ENCODE data around the gene ZNF324B.
A peak's percentile ranks its signal among the peaks of the same experiment; 100 is the strongest.
"Not testable (repeated sequence)": the region's sequence is repeated elsewhere in the genome, so short reads cannot be mapped to it uniquely, and the experiment has no call there.

ZNF324B gene

DNA sequence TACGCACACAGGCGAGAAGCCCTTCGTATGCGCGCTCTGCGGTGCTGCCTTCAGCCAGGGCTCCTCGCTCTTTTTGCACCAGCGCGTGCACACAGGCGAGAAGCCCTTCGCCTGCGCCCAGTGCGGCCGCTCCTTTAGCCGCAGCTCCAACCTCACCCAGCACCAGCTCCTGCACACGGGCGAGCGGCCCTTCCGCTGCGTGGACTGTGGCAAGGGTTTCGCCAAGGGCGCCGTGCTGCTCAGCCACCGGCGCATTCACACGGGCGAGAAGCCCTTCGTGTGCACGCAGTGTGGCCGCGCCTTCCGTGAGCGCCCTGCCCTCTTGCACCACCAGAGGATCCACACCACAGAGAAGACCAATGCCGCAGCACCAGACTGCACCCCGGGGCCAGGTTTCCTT is 4.7 kb downstream of the ZNF324B start:
- no peak for DNase-seq

- no peak for DNase-seq
Observed at GRCh38 chr19:58460039-58460438, 8.6 kb downstream of the ZNF324B start.

- DNase-seq, result no peak
Observed at GRCh38 chr19:58466089-58466759, 14.8 kb downstream of the ZNF324B start.

DNA sequence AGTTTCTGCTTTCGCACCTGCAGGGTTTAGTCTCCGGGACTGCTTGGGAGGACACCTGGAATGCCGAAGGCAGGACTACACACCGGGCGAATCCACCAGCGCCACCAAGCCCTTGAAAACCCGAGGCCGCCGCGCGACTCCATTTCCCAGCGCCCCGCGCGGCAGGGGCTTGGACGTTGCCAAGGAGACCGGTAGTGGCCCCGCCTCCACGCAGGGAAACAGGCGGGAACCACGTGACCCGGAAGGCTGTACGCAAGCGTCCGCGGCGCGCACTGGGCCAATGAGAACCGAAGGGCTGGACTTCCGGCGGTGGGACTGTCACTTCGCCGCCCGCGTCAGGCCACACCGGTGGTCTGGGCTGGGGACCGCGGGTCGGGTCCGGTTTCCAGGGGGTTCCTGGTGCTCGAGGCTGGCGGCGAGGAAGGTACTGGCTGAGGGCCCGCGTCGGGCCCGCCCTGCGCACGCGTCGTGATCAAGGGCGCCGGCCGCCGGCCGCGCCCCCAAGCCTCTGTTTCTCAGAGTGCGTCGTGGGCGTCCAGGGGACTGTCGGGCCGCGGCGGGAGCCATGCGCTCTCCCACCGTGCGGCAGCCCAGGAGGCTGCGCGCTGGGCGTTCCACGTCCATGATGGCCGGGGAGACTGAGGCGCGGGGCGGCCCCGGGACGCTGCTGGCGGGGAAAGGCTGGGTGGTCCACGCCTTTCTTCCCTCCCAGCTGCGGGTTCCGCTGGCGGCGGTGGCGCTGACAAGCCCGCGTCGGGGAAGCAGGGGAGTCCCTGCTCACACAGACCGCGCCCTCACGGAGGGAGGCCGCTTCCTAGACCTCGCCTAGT is 15.6 kb downstream of the ZNF324B start, which contains the start of gene ZNF324:
ZNF324 (plus strand) TSS at position 321 of the 830 bp plus-strand sequence. CDS start 2,106 bp downstream, outside the sequence.
- peak; percentile 96 for DNase-seq

- no peak for DNase-seq
Observed at GRCh38 chr19:58468216-58468839, 16.9 kb downstream of the ZNF324B start.

- DNase-seq, result no peak
Observed at GRCh38 chr19:58469241-58470013, 18.0 kb downstream of the ZNF324B start.

DNA sequence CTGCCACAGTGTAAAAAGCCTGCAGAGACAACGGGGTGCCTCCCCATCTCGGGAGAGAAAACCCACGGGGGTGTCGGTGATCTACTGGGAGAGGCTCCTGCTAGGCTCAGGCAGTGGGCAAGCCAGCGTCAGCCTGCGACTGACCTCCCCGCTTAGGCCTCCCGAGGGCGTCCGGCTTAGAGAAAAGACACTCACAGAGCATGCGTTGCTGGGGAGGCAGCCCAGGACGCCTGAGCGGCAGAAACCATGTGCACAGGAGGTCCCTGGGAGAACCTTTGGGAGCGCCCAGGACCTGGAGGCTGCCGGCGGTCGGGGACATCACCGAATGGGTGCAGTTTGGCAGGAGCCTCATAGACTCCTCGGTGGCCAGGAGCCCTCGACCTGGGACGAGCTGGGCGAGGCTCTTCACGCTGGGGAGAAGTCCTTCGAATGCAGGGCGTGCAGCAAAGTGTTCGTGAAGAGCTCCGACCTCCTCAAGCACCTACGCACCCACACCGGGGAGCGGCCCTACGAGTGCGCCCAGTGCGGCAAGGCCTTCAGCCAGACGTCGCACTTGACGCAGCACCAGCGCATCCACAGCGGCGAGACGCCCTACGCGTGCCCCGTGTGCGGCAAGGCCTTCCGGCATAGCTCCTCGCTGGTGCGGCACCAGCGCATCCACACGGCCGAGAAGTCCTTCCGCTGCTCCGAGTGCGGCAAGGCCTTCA is 19.6 kb downstream of the ZNF324B start:
- DNase-seq, result not testable (repeated sequence)

DNA sequence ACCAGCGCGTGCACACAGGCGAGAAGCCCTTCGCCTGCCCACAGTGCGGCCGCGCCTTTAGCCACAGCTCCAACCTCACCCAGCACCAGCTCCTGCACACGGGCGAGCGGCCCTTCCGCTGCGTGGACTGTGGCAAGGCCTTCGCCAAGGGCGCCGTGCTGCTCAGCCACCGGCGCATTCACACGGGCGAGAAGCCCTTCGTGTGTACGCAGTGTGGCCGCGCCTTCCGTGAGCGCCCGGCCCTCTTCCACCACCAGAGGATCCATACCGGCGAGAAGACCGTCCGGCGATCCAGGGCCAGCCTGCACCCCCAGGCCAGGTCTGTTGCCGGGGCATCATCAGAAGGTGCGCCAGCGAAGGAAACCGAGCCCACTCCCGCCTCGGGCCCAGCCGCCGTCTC is 20.3 kb downstream of the ZNF324B start:
- no peak for DNase-seq

DNA sequence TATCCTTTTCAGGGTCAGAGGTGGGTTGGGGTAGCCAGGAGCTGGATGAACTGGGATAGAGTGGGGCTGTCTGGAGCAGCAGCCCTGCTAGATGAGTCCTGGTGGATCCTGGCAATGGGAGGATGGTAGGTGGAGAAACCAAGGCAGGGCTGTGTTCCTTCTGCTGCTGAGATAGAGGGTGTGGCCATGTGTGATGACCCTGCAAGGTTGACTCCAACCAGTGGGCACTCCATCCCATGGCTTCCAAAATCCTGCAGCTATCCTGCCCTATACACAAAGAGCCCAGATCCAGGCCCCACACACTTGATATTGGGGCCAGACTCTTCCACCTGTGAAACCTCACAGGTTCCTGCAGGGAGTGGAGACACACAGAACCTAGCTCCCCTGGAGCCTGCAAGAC is 22.4 kb downstream of the ZNF324B start:
- DNase-seq, result no peak

DNA sequence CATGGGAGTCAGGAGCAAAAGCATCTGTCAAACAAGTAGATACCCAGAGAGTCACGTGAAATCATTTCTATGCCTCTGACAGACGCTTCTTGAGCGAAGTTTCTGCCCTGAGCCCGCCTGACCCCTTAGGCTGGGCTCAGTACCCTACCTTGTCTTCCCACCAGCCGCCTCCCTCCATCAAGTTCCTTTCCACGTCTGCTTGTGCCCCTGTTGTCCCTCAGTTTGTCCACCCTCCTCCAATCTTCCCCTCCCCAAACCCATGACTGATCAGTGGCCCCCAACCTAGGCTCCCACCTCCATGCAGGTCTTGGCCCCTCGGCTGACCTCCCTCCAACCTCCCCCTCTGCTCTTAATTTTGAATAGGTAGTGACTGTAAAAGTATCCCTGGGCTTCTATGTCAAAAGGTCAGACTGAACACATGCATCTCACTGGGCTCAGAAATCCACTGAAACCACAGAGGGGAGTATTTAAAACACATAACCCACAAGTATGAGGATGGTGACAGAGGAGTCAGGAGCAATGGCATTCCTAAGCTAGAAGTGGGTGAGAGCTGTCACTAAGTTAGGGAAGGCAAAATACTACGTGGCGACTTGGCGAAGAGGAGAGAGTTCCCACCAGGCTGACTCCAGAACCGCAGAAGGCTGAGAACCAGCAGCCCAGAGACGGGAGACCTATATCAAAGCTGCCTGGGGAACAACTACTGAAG is 23.0 kb downstream of the ZNF324B start:
- no peak for DNase-seq

DNA sequence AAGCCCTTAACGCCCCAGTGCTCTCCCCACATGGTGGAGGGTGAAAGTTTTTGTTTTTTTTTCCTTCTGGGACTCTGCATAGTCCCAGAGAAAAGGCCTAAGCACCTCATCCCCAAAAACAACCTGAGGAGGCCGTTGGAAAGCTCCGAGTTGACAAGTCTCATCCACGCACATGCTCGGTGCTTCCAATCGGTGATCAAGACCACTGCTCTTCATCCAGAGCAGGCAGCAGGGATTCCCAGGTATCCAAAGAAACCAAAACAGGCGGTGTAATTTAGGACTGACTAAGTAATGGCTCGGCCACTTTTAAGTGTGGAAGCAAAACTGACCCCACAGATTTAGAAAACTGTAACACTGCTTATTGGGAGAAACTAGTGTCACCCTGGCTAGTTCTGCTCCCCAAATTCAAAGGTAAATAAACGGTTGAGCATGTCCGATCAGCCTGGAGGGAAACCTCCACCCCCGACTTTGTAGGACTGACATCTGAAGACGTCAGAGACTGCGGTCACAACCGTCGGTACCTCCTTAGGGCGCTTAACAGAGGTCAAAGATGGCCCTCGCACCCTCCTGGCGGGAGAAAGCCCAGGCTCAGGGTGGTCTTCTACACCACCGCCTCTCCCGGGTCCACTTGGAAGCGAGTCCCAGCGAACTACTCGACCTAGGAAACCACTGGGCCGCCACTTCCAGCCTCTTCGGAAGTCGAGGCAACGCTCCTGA is 23.7 kb downstream of the ZNF324B start:
- DNase-seq, result no peak

- DNase-seq, result peak; percentile 96
Observed at GRCh38 chr19:58475714-58476497, 24.5 kb downstream of the ZNF324B start, which contains the start of gene ZNF446. ZNF446 (plus strand) TSS chr19:58476352; CDS start chr19:58477219, 867 bp downstream.

- no peak for DNase-seq
Observed at GRCh38 chr19:58476498-58477015, 25.1 kb downstream of the ZNF324B start.

DNA sequence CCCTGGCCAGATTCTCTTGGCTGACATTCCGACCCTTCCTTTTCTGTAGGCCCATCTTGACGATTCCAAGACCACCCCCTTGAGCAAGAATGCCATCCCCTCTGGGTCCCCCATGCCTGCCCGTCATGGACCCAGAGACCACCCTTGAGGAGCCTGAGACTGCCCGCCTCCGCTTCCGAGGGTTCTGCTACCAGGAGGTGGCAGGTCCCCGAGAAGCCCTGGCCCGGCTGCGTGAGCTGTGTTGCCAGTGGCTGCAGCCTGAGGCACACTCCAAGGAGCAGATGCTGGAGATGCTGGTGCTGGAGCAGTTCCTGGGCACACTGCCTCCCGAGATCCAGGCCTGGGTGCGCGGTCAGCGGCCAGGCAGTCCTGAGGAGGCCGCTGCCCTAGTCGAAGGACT is 25.7 kb downstream of the ZNF324B start:
- no peak for DNase-seq

DNA sequence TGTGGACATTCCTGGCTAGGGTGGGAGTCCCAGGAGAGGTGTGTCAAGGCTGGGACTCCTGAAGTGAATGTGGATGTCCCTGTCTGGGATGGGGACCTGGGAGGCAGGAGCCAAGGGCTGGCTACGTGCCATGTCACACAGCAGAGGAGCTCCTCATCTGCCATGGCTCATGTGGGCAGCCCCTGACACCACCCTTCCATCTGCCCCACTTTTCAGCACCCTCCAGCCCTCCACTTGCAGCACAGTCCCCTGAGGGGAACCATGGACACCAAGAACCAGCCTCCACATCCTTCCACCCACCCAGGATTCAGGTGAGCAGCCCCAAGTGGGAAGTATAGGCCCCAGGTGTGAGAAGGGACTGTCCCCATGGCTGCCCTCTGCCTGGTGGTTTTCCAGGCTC is 26.4 kb downstream of the ZNF324B start:
- DNase-seq, result no peak

DNA sequence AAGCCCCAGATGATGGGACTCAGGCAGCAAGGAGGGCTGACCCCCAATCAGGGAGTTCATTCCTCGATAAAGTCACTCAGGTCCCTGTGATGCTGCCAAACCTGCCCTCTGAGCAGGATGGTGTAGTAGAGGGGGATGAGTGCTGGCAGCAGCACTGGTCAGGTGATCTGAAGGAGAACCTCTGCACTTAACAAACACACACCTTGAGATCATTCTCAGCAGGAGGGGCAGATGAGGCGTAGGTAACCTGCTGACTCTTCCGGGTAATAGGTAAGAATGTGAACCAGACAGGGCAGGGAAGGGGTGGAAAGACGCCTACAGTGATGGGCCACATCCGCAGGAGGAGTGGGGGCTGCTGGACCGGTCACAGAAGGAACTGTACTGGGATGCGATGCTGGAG is 27.9 kb downstream of the ZNF324B start:
- no peak for DNase-seq

DNA sequence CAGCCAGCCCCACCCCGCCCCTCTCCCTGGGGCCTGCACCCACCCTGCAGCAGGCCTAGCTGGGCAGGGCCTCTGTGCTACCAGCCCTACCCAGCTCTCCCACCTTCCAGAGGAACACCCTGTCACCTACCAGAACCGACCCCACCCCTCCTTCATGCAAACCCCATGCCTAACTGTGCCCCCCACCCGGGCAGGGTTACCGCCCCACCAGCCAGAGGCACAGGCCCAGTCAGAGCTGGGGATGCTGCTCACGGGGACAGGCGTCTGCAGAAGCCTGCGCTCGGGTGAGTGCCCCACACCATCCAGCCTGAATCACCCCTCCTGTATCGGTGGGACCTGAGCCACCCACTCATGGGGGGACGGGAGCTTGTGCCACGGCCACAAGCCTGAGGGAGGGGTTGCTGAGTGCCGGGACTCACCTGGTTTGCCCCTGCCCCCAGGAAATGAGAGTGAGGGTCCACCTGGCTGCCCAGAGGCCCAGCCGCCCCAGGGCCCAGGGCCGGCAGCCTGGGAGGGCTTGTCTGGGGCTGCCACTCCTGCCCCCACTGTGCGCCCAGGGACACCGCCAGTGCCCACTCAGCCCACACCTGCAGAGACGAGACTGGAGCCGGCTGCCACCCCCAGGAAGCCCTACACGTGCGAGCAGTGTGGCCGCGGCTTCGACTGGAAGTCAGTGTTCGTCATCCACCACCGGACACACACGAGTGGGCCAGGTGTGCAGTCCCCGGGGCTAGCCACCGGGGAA is 28.5 kb downstream of the ZNF324B start:
- DNase-seq, result no peak

DNA sequence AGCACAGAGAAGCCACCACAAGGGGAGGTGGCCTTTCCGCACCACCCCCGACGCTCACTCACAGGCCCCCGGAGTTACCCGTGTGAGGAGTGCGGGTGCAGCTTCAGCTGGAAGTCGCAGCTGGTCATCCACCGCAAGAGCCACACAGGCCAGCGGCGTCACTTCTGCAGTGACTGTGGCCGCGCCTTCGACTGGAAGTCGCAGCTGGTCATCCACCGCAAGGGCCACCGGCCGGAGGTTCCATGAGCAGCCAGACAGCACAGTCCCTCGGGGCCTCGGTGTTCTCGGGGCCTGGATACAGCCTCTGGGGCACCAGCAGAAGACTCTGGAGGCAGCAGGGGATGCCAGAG is 29.0 kb downstream of the ZNF324B start:
- no peak for DNase-seq

- no peak for DNase-seq
Observed at GRCh38 chr19:58480831-58481230, 29.4 kb downstream of the ZNF324B start.

Measured in DMS153 (cell line).